HG02840 (cell line): ENCODE results near the gene ZNF600.
"Not testable (repeated sequence)": the region's sequence is repeated elsewhere in the genome, so short reads cannot be mapped to it uniquely, and the experiment has no call there.

ENCODE experiments used
- ATAC-seq: cut with Tn5 transposase; IDR thresholded peaks from one replicate; pipeline ENCODE4 v1.9.1; 2021; ENCODE audit warnings: mild to moderate bottlenecking, moderate library complexity, moderate number of reproducible peaks; ENCODE audit not compliant: unreplicated experiment, low FRiP score

Gene ZNF600

GRCh38 chr19:52742516-52742915 is 44.1 kb downstream of the ZNF600 start:
- no peak for ATAC-seq

- no peak for ATAC-seq
These were observed 44.6 kb downstream of the ZNF600 start for GRCh38 chr19:52741951-52742485.

- not testable (repeated sequence) for ATAC-seq
These were observed 45.2 kb downstream of the ZNF600 start for GRCh38 chr19:52741371-52741770.

GRCh38 chr19:52739576-52739975 is 47.0 kb downstream of the ZNF600 start:
- ATAC-seq, result no peak

- ATAC-seq, result no peak
These were observed 50.9 kb downstream of the ZNF600 start for GRCh38 chr19:52735734-52736133.

GRCh38 chr19:52734893-52735661 is 51.5 kb downstream of the ZNF600 start, which contains the start of gene ZNF611:
TSS of gene ZNF611 (minus strand) at chr19:52735044. CDS start at chr19:52715894, 19,150 bp downstream.
- ATAC-seq, result peak; percentile 96

GRCh38 chr19:52734331-52734892 is 52.2 kb downstream of the ZNF600 start:
- peak; percentile 38 for ATAC-seq

GRCh38 chr19:52726051-52726450 is 60.5 kb downstream of the ZNF600 start:
- not testable (repeated sequence) for ATAC-seq

GRCh38 chr19:52725528-52725961 is 61.0 kb downstream of the ZNF600 start:
- ATAC-seq, result no peak

- no peak for ATAC-seq
These were observed 61.7 kb downstream of the ZNF600 start for GRCh38 chr19:52724701-52725514.

- not testable (repeated sequence) for ATAC-seq
These were observed 62.5 kb downstream of the ZNF600 start for GRCh38 chr19:52723907-52724598.

- no peak for ATAC-seq
These were observed 64.3 kb downstream of the ZNF600 start for GRCh38 chr19:52722062-52723003.

GRCh38 chr19:52720541-52720940 is 66.0 kb downstream of the ZNF600 start:
- not testable (repeated sequence) for ATAC-seq

- no peak for ATAC-seq
These were observed 70.1 kb downstream of the ZNF600 start for GRCh38 chr19:52716522-52716921.

GRCh38 chr19:52715902-52716301 is 70.7 kb downstream of the ZNF600 start:
- not testable (repeated sequence) for ATAC-seq

GRCh38 chr19:52715330-52715729 is 71.3 kb downstream of the ZNF600 start:
- not testable (repeated sequence) for ATAC-seq
